Activated T-cell treated with anti-CD3 and anti-CD28 coated beads for 24 hours (primary cell): Measurements from ENCODE around the gene NUP54.

ENCODE experiments used
- DNase-seq: peaks from one replicate; pipeline ENCODE4 v3.0.0-alpha.2; 2020; ENCODE audit warnings: low read depth

NUP54 gene

DNA sequence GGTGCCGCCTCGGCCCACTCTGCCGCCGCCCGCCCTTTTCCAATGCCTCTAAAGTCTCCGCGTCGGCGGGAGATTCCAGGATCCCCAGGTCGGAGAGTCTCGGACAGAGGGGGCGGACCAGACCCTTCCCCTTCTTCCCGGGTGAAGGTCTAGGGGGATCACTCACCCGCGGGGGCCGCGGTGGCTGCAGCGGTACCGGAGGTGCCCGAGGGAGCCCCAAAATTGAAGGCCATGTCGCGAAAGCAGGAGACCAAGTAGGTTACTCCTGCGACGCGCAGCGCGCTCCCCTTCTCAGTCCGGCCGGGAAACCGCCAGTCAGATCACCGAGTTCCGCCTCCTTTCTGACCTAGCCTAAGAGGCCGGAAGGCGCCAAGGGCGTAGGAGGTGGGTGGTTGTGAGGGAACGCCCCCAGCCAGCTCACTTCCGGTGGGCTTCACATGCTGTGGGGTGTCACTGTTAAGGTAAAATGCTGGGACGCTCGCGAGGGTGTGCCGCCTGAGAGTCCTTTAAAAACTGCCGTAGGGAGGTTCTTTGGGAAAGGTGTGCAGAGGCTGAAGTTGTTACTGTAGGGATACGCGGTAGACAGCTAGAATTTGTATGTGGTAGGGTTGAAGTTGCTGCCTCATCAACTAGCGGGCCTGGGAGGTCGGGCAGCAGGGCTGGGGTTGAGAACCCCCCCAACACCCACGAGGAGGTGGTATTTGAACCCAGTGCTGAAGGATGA lies at the start of gene NUP54:
Gene NUP54 (minus strand): TSS at position 256 of the 724 bp plus-strand sequence. CDS start 23 bp downstream, at position 233.
- DNase-seq: peak; percentile 94

DNA sequence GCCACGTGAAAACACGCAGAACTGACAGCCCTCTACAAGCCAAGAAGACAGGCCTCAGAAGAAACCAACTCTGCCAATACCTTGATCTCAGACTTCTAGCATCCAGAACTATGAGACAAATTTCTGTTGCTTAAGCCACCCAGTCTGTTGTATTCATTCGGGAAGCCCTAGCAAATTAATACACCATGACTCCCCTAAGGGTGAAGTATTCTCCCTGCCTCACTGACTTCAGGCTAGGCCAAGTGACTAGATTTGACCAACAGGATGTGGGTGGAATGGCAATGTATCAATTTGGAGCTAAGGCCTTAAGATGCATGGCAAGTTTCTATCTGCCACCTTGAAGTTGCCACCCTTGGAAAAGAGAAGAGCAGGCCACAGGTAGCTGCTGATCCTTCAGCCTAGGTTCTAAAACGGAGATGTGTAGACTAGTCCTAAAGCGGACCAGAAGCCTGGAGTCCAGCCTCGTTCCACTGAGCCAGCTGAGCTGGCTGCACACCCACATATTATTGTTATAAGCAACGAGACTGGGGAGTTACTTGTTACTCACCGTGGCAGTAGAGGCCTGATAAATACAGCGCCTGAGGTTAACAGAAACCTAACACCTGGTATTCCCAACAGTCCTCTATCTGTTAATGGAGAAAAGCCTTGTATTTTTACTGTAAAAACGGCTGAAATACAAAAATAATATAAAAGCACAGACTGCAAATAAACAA lies 49.0 kb upstream of the NUP54 start:
- no peak for DNase-seq

- no peak for DNase-seq
Observed at GRCh38 chr4:76196376-76196775, 48.2 kb upstream of the NUP54 start.

- no peak for DNase-seq
Observed at GRCh38 chr4:76195326-76195725, 47.1 kb upstream of the NUP54 start.

- DNase-seq: no peak
Observed at GRCh38 chr4:76194325-76194724, 46.1 kb upstream of the NUP54 start.

GRCh38 chr4:76192236-76192635 lies 44.0 kb upstream of the NUP54 start:
- no peak for DNase-seq

- no peak for DNase-seq
Observed at GRCh38 chr4:76188557-76188956, 40.4 kb upstream of the NUP54 start.

- DNase-seq: no peak
Observed at GRCh38 chr4:76188149-76188548, 40.0 kb upstream of the NUP54 start.

DNA sequence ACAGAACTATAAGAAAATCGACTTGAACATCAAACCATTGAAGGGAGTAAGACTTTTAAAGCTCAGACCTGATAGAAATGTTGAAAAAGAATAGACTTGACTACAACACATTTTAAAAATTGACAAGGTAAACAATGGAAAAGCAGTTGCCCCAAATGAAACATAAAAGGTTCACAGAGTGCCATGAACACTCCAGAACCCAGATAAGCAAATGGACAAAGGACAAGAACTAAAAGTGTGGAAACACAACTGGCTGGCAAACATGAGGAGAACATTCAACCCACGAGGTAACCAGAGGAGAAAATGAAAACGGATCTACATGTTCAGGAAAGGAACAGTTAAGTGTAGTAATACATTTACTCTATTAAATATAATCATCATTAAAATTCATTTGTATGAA lies 39.0 kb upstream of the NUP54 start:
- no peak for DNase-seq

GRCh38 chr4:76182463-76182862 lies 34.3 kb upstream of the NUP54 start:
- DNase-seq: no peak

DNA sequence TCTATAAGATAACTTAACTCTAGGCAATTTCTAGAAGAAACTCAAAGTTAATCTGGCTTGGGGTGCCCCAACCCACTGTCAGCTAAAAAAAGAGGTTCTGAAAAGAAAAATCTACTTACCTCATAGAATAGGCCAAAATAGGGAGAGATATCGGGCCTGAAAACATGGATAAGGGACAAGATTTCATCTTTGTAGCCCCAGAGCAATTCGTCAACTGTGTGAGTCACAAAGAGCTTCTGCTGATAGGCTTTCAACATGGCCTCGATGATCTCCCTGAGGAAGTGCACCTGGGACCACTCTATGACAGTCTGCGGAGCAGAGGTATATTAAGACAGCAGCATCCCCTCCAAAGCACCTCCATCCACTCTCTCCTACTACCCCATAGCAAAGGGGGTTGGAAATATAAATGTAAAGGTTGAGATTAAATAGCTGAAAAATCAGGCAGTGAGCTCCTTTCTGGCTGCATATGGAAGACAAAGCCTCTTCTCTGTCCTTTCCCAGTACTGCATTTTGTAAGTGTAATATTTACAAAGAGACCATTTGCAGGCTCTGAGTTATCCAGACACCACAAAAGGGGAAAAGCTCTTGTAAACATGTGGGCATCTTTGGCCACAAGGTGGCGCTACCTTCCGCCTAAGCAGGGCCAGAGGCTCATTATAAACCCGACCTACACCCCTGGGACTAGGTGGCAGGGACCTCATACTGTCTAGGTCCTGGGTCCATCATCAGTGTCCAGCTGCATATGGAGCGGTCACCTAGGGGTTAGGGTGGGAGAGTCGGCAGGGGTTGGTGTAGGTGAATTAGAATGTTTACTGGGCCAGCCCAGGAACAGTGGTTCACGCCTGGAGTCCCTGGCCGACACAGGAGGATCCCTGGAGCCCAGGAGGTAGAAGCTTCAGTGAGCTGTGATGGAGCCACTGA lies 31.5 kb upstream of the NUP54 start:
- DNase-seq: peak; percentile 66

DNA sequence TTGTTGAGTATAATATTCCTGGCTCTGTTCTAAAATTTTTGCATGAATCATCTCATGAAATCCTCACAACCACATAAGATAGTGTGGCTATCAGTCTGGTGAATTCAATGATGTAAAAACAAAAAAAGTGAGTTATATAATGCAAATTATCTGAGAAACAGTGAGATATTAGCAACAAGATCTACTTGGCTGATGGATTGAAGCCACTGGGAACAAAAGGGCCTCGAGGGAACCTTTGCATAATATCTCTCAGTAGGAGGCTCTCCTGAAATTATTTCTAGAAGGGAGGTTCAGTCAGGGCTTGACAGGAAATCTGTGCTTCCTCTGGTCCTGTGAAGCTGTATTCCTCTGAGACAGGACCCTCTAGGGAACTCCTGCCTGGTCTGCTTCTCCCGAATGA lies 30.1 kb upstream of the NUP54 start:
- no peak for DNase-seq

- no peak for DNase-seq
Observed at GRCh38 chr4:76177709-76178108, 29.5 kb upstream of the NUP54 start.

DNA sequence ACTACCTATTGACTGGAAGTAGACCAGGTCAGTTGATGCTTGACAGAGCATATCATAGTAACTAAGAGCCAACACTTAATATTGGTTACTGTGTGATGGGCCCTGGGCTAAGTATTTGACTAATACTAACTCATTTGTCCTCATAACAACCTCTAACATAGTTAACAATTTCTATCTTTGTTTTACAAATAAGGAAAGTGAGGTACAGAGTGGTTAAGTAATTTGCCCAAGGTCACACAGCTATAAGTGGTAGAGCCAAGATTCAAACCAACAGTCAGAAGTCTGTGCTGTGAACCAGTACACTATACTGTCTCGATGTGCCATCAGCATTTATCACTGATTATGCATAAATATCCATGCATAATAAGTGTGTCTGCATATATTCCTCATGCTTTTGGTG lies 27.1 kb upstream of the NUP54 start:
- DNase-seq: no peak

DNA sequence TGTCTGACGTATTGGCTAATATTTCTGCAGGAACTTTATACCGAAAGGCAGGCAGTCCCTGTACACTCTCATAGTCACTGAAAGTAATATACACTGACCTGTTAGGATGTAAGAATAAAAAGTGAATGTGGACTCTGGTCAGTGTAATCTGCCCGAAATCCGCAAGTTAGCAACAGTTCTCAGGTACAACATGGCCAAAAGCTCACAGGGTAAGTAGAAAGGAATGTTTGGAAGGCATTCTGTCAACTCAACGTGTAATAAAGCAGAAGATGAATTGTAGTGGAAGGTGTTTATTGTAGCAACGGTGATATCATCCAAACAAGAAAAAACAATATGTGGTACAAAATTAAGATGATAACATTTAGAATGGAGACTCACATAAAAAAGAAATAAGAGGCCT lies 26.0 kb upstream of the NUP54 start:
- DNase-seq: no peak

- DNase-seq: no peak
Observed at GRCh38 chr4:76168688-76169087, 20.5 kb upstream of the NUP54 start.

- no peak for DNase-seq
Observed at GRCh38 chr4:76166480-76166879, 18.3 kb upstream of the NUP54 start.

DNA sequence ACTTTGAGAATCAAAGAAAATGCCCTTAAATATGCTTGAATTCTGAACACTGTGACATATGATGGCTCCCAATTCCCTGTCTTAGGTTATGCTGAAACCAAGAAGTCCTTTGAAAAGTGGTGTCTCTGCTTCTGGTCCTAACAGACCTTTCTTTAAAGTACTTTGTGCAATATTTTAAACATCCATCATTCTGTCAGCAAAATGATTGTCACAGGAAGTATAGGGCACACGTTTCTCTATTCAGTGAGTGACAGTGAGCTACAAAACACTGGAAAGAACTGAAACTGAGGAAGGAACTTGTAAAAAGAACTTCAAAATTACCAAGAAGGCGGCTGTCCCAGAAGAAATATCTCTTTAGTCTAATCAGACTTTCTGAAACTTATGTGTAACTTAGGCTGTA lies 12.2 kb upstream of the NUP54 start:
- DNase-seq: no peak

GRCh38 chr4:76156635-76157034 lies 8.4 kb upstream of the NUP54 start:
- no peak for DNase-seq

GRCh38 chr4:76155979-76156378 lies 7.8 kb upstream of the NUP54 start:
- no peak for DNase-seq

- DNase-seq: no peak
Observed at GRCh38 chr4:76153356-76153755, 5.2 kb upstream of the NUP54 start.

- DNase-seq: peak; percentile 37
Observed at GRCh38 chr4:76147454-76148141, 599 bp downstream of the NUP54 start.
